ES-I3 (cell line): ENCODE measurements around the gene ECE1.
"Not testable (repeated sequence)": the region's sequence is repeated elsewhere in the genome, so short reads cannot be mapped to it uniquely, and the experiment has no call there.

Experiments used
- H3K36me3 ChIP-seq: 2 replicates; pipeline ENCODE4 v1.6.1; 2013; ENCODE audit warnings: mild to moderate bottlenecking, low read length, control low read depth, moderate library complexity; ENCODE audit not compliant: insufficient read depth
- H3K4me1 ChIP-seq: 2 replicates; pipeline ENCODE4 v1.6.1; 2013; ENCODE audit warnings: mild to moderate bottlenecking, control low read depth, low read length; ENCODE audit not compliant: insufficient read depth
- H3K9ac ChIP-seq: 2 replicates; pipeline ENCODE4 v1.6.1; 2013; ENCODE audit warnings: low read depth, mild to moderate bottlenecking, low read length, moderate library complexity
- H3K9me3 ChIP-seq: 2 replicates; pipeline ENCODE4 v1.6.1; 2013; ENCODE audit warnings: mild to moderate bottlenecking, low read length, moderate library complexity; ENCODE audit not compliant: control insufficient read depth, insufficient read depth

The ECE1 gene

GRCh38 chr1:21240706-21241105 is 49.6 kb downstream of the ECE1 start:
- Histone ChIP-seq H3K4me1 (peaks cover 18% of the 10 kb centered on the region; the same call in 1 of the 2 replicates), H3K9ac (no peak overlapping the region), H3K9me3 (no peaks in the 10 kb centered on the region), H3K36me3 (no peaks in the 10 kb centered on the region)

- H3K4me1 ChIP-seq: peaks cover 18% of the 10 kb centered on the region; the same call in 1 of the 2 replicates
- no peaks in the 10 kb centered on the region for H3K9me3 ChIP-seq
- H3K9ac ChIP-seq: no peak overlapping the region
- no peaks in the 10 kb centered on the region; the same call in 1 of the 2 replicates for H3K36me3 ChIP-seq
Measured at GRCh38 chr1:21239221-21239620, 51.0 kb downstream of the ECE1 start.

DNA sequence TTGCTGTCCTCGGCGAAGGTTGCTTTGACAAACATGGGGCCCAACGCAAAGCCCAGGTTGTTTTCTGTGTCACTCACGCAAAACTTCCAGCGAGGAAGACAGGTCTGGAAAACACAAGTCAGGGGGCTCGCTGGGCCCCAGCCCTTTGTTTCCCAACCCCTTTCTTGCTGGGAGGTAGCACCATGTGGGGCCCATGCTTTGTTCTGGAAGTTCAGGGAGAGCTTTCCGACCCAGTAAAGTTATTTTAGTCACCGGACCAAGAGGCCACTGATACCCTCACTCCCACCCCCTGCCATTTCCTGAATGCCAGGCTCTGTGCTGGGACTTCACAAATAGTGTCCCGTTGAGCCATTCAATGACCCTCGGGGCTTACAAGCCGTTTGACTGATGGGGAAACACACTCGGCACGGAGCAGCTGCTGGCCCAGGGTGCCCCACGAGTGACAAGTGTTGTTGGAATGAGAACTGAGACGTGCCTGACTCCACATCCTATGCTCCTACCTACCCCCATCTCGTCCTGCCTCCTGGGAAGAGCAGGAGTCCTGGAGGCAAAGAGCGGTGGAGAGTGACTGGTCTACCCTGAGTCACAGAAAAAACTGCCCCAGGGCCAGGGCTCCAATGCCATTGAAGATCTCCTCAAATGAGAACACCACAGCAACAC is 52.0 kb downstream of the ECE1 start:
- Histone ChIP-seq H3K4me1 (peaks cover 18% of the 10 kb centered on the region; the same call in 1 of the 2 replicates), H3K36me3 (no peaks in the 10 kb centered on the region; the same call in 1 of the 2 replicates), H3K9me3 (no peaks in the 10 kb centered on the region), H3K9ac (no peak overlapping the region)

DNA sequence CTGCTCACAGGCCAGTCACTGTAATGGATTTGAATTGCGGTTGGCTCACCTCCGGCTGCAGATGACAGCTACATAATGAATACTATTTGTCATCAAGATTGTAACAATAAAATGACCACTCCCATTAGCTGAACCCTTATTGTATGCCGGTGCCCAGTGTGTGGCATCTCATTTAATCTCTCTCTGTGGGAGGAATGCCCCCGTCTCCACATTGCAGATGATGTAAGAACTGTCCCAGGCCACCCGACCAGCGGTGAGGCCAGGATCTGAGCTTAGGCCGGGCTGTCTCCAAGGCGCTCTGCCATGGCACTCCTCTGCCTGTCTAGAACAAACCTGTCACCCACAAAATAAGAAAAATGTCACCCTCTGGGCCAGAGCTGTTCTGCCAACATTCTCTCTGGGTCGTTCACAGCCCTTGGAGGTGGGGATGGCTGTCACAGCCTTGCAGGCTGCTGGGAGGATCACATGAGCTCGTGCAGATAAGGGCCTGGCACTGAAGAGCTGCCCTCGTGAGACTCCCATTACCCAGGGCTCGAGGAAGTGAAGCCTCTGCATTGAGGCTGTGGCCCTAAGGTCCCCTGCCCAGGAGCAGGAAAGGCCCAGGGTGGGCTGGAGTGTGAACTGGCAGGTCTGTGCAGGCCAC is 52.7 kb downstream of the ECE1 start:
- H3K36me3 ChIP-seq: no peaks in the 10 kb centered on the region; the same call in 1 of the 2 replicates
- no peak overlapping the region for H3K9ac ChIP-seq
- H3K9me3 ChIP-seq: no peaks in the 10 kb centered on the region
- peaks cover 18% of the 10 kb centered on the region; the same call in 1 of the 2 replicates for H3K4me1 ChIP-seq

- Histone ChIP-seq H3K36me3 (no peaks in the 10 kb centered on the region; the same call in 1 of the 2 replicates), H3K9me3 (no peaks in the 10 kb centered on the region), H3K4me1 (peaks cover 11% of the 10 kb centered on the region; the same call in 1 of the 2 replicates), H3K9ac (no peak overlapping the region)
Measured at GRCh38 chr1:21236178-21236577, 54.1 kb downstream of the ECE1 start.

- Histone ChIP-seq H3K36me3 (no peaks in the 10 kb centered on the region; the same call in 1 of the 2 replicates), H3K9ac (no peak overlapping the region)
Measured at GRCh38 chr1:21234779-21235178, 55.5 kb downstream of the ECE1 start.

DNA sequence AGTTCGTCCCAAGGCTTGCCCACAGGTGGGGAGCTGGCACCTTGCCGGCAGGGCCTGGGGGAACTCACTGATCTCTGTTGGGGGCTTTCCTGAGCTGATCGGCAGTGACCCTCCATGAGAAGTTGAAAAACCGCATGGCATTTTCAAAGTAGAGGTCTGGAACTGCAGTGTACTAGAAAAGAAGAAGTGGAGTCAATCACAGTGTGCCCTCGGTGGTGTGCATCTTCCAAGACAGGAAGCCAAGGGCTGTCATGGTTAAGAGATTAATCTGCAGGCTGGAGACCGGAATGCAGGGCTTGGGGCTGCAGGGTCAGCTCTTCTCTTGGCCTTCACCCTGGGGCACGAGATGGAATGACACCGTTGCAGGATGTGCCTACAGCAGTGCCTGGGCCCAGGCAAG is 56.8 kb downstream of the ECE1 start:
- Histone ChIP-seq H3K9ac (no peak overlapping the region), H3K36me3 (no peaks in the 10 kb centered on the region; the same call in 1 of the 2 replicates), H3K4me1 (peaks cover 8% of the 10 kb centered on the region; the same call in 1 of the 2 replicates), H3K9me3 (no peaks in the 10 kb centered on the region)

More at GRCh38 chr1:21234779-21235178, 55.5 kb downstream of the ECE1 start:
- Histone ChIP-seq H3K9me3 (no peaks in the 10 kb centered on the region), H3K4me1 (peaks cover 11% of the 10 kb centered on the region; the same call in 1 of the 2 replicates)

DNA sequence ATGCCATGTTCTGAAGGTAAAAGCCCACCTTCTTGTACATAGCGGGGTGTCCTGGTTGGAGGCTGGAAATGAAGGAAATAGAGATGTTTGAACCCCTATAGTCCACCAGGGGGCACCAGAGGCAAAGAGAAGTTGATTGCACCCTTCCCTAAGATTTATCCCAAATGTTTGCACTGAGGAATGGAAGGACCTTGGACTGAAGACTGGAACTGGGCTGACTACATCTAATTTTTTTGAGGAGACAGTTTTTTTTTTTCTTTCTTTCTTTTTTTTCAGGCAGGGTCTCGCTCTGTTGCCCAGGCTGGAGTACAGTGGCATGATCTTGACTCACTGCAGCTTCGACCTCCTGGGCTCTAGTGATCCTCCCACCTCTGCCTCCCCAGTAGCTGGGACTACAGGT is 58.2 kb downstream of the ECE1 start:
- H3K9me3 ChIP-seq: no peaks in the 10 kb centered on the region
- no peaks in the 10 kb centered on the region; the same call in 1 of the 2 replicates for H3K36me3 ChIP-seq
- H3K4me1 ChIP-seq: no peaks in the 10 kb centered on the region
- no peak overlapping the region for H3K9ac ChIP-seq

- Histone ChIP-seq H3K36me3 (peaks cover 4% of the 10 kb centered on the region; the same call in 1 of the 2 replicates), H3K9me3 (no peaks in the 10 kb centered on the region), H3K4me1 (no peaks in the 10 kb centered on the region), H3K9ac (no peak overlapping the region)
Measured at GRCh38 chr1:21229246-21230000, 60.8 kb downstream of the ECE1 start.

GRCh38 chr1:21228224-21228623 is 62.0 kb downstream of the ECE1 start:
- H3K36me3 ChIP-seq, H3K9ac ChIP-seq, H3K9me3 ChIP-seq, H3K4me1 ChIP-seq: not testable (repeated sequence)

GRCh38 chr1:21225065-21225464 is 65.2 kb downstream of the ECE1 start:
- H3K9ac ChIP-seq: no peak overlapping the region
- no peaks in the 10 kb centered on the region for H3K4me1 ChIP-seq
- H3K36me3 ChIP-seq: peaks cover 7% of the 10 kb centered on the region; the same call in 1 of the 2 replicates
- no peaks in the 10 kb centered on the region for H3K9me3 ChIP-seq

GRCh38 chr1:21220815-21221214 is 69.4 kb downstream of the ECE1 start:
- Histone ChIP-seq H3K9ac (no peak overlapping the region), H3K36me3 (peaks cover 7% of the 10 kb centered on the region; the same call in 1 of the 2 replicates), H3K4me1 (peaks cover 8% of the 10 kb centered on the region; the same call in 1 of the 2 replicates)

GRCh38 chr1:21219674-21220073 is 70.6 kb downstream of the ECE1 start:
- Histone ChIP-seq H3K36me3 (peaks cover 5% of the 10 kb centered on the region; the same call in 1 of the 2 replicates), H3K9ac (no peak overlapping the region), H3K9me3 (no peaks in the 10 kb centered on the region), H3K4me1 (peaks cover 8% of the 10 kb centered on the region; the same call in 1 of the 2 replicates)

More at GRCh38 chr1:21220815-21221214, 69.4 kb downstream of the ECE1 start:
- no peaks in the 10 kb centered on the region for H3K9me3 ChIP-seq
